Heart left ventricle (tissue), 16 donors: ENCODE data around the gene MYL1. TPM values are rescaled to one million over a fixed set of nuclear protein-coding genes. Genes with fewer than 3 reads are reported as not detected.

Source experiments
- ATAC-seq, 4 donors: fragments of 200-7000 bp; cut with Tn5 transposase; one replicate each; pipeline ENCODE4 v1.9.1; 2020 to 2022; ENCODE audit warnings: moderate library complexity in 4 of 4, mild to moderate bottlenecking in 3 of 4, moderate number of reproducible peaks in 1 of 4
- DNase-seq, 5 donors: peaks; one replicate each; pipeline ENCODE4 v3.0.0-alpha.2; 2020
- H3K27ac ChIP-seq, 12 donors: fragments of 200-600 bp; sonication (generic) in 4 of 12; one replicate each; pipeline versions ENCODE4 v1.5.0 to v1.8.0; 2016 to 2022; ENCODE audit warnings: mild to moderate bottlenecking in 2 of 12
- H3K27me3 ChIP-seq, 9 donors: fragments of 200-600 bp; sonication (generic) in 2 of 9; one replicate each; pipeline versions ENCODE4 v1.5.1 to v1.8.0; 2016 to 2022; ENCODE audit warnings: mild to moderate bottlenecking in 3 of 9
- H3K36me3 ChIP-seq, 9 donors: fragments of 200-600 bp; sonication (generic) in 2 of 9; one replicate each; pipeline versions ENCODE4 v1.5.0 to v1.8.0; 2018 to 2022; ENCODE audit warnings: mild to moderate bottlenecking in 2 of 9
- H3K4me1 ChIP-seq, 12 donors: fragments of 200-600 bp; sonication (generic) in 4 of 12; one replicate each; pipeline versions ENCODE4 v1.5.0 to v1.8.0; 2016 to 2022; ENCODE audit warnings: mild to moderate bottlenecking in 3 of 12
- H3K4me3 ChIP-seq, 12 donors: fragments of 200-600 bp; sonication (generic) in 4 of 12; one replicate each; pipeline versions ENCODE4 v1.5.0 to v1.8.0; 2017 to 2022; ENCODE audit warnings: mild to moderate bottlenecking in 9 of 12, moderate library complexity in 4 of 12
- H3K9me3 ChIP-seq, 12 donors: fragments of 200-600 bp; sonication (generic) in 4 of 12; one replicate each; pipeline versions ENCODE4 v1.5.0 to v1.8.0; 2016 to 2022; ENCODE audit warnings: mild to moderate bottlenecking in 1 of 12
- CTCF ChIP-seq, 12 donors: fragments of 200-600 bp; sonication (generic) in 4 of 12; IDR thresholded peaks; one replicate each; pipeline versions ENCODE4 v1.5.0 to v1.8.0; 2018 to 2022; ENCODE audit warnings: antibody characterized with exemption in 12 of 12, mild to moderate bottlenecking in 5 of 12
- POLR2A ChIP-seq, 2 donors: fragments of 450-650 bp; IDR thresholded peaks; one replicate each; pipeline ENCODE4 v1.6.1; 2017; ENCODE audit warnings: antibody characterized with exemption in 2 of 2, mild to moderate bottlenecking in 2 of 2, moderate library complexity in 2 of 2
- WGBS, 4 donors: extraction: QIAGEN DNeasy Blood & Tissue Kit in 2 of 4; methylation state at CpG; one replicate each; pipeline versions ENCODE4 v1.1.5 to v1.1.7; 2013 to 2018; 5-methylcytosine and 5-hydroxymethylcytosine counted together
- intact Hi-C, 10 donors: fragments of 100-400 bp; cut with DNase I; formaldehyde crosslinking; loops; one replicate each; pipeline versions ENCODE4 v1.11.1 to v1.14.2; 2022
- polyA plus RNA-seq, 2 donors: library from polyadenylated mRNA; stranded (reverse); fragments of 200-250 nt; gene quantifications; one replicate each; pipeline ENCODE4 v1.2.3, GENCODE V29; 2013
- total RNA-seq, 9 donors: library from RNA; depleted of rRNA in 2 of 9; stranded (reverse); fragments of >200 nt in 2 of 9; fragmentation: NEBNext Ultra II Directional in 3 of 9; extraction: Animal tissue kit (Norgen Biotek cat#: 25700) in 3 of 9; gene quantifications; one replicate each; pipeline versions ENCODE4 v1.1.0 to v1.2.4, GENCODE V29; 2016 to 2023
- donor health status: ischemic (EF 13 %, LVEDD 7.1; RV severe dilation, severe dysfunction).
- donor health status: healthy with polysubstance abuse.
- donor health status: DM: no; HTN: yes; CAD: no.
- donor health status: DM: no; HTN: no; CAD: no.
- donor health status: ischemic (EF 25% LVEDD 6.9; RV normal size, moderate dysfunction).
- donor health status: ischemic (EF 25% LVEDD 5.7; RV mildly dilated, moderate dysfunction).
- donor health status: healthy.
- donor health status: DM: yes; HTN: yes; CAD: no.
- donor health status: ischemic (EF 35%, LVEDD 5.7; RV mildly dilated, moderate dysfunction).
- donor health status: nonischemic (EF 11% LVEDD 7.7; RV severe dilation, severe dysfunction).
- donor health status: DM: yes; HTN: yes; CAD: no.
- donor health status: PGD.
- donor health status: ischemic (EF 29% LVEDD 5.4; RV normal size, mild dysfunction).
- donor health status: nonischemic (EF 23%, LVEDD 6.1; RV moderate dilation, normal function).

MYL1 gene
- total and polyA plus RNA-seq, 11 donors, result 0.08 to 6.1 (median 1.2) TPM; not detected in 5

DNA sequence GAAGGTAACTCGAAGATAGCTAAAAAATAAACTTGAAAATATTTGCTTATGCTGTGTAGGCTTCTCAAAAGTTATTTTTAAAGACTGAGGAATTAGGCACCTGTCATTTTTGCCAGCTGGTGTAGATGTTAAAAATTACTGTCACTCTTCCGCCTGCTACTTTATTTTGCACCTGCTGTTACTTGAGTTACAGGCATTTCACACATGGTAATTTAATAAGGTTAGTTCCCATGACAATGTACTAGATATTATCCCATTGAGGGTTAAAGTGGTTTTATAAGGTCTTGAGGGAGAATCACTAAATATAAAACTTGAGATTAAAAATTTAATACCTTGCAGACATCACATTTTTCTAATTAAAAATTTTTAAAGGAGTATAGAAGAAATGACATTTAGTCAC lies 26.6 kb downstream of the MYL1 start:
- Histone ChIP-seq H3K27me3 (no peaks in the 10 kb centered on the region), H3K4me3 (no peak overlapping the region), H3K4me1 (no peaks in the 10 kb centered on the region), H3K9me3 (peaks cover 0 to 10% (median 0%) of the 10 kb centered on the region in 12 donors), H3K36me3 (no peaks in the 10 kb centered on the region), H3K27ac (no peak overlapping the region)
- 66 to 75% (median 70%) methylated on average over 2 of the region's 2 CpGs for WGBS, 4 donors
- DNase-seq (no peak), ATAC-seq (no peak)
- TF ChIP-seq CTCF (IDR thresholded peaks at IDR 0.05) (no peak), POLR2A (IDR thresholded peaks at IDR 0.05) (no peak)
- intact Hi-C loops, result no loop called here

- Histone ChIP-seq H3K9me3 (peaks cover 0 to 18% (median 0%) of the 10 kb centered on the region in 12 donors), H3K4me3 (no peak overlapping the region), H3K27me3 (no peaks in the 10 kb centered on the region), H3K27ac (no peak overlapping the region), H3K4me1 (no peaks in the 10 kb centered on the region), H3K36me3 (no peaks in the 10 kb centered on the region)
- no peak for TF ChIP-seq POLR2A (IDR thresholded peaks at IDR 0.05)
- no peak for TF ChIP-seq CTCF (IDR thresholded peaks at IDR 0.05)
- ATAC-seq (no peak), DNase-seq (no peak)
- intact Hi-C loops, result no loop called here
These were observed 27.7 kb downstream of the MYL1 start for GRCh38 chr2:210287301-210287700.

GRCh38 chr2:210286123-210286680 lies 28.8 kb downstream of the MYL1 start:
- TF ChIP-seq CTCF (IDR thresholded peaks at IDR 0.05) (no peak), POLR2A (IDR thresholded peaks at IDR 0.05) (no peak)
- ATAC-seq, result no peak
- no peaks in the 10 kb centered on the region for H3K36me3 ChIP-seq
- H3K4me1 ChIP-seq, result no peaks in the 10 kb centered on the region
- intact Hi-C loops, result no loop called here
- H3K4me3 ChIP-seq, result no peak overlapping the region
- H3K9me3 ChIP-seq, result peaks cover 0 to 19% (median 0%) of the 10 kb centered on the region in 12 donors
- no peak overlapping the region for H3K27ac ChIP-seq
- H3K27me3 ChIP-seq, result no peaks in the 10 kb centered on the region
- DNase-seq, result no peak

DNA sequence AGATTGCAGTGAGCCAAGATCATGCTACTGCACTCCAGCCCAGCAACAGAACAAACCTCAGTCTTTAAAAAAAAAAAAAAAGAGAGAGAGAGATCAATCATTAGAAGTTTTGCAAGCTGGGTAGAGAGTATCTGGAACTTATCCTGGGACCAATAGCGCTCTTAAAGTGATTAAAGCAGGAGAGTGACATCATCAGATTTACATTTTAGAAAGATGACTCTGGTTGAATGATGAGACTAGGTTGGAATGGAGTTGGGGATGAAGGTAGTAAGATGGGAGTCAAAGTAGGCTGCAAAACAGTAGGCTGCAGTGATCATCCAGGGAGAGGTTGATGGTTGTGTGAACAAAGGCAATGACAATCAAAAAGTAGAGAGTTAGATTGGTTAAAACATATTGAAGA lies 37.8 kb downstream of the MYL1 start:
- peaks cover 0 to 3% (median 0%) of the 10 kb centered on the region in 12 donors for H3K9me3 ChIP-seq
- 76 to 88% (median 85%) methylated on average over 1 of the region's 1 CpG for WGBS, 4 donors
- DNase-seq (no peak), ATAC-seq (no peak)
- no peaks in the 10 kb centered on the region for H3K36me3 ChIP-seq
- TF ChIP-seq POLR2A (IDR thresholded peaks at IDR 0.05) (no peak), CTCF (IDR thresholded peaks at IDR 0.05) (no peak)
- H3K27me3 ChIP-seq, result no peaks in the 10 kb centered on the region
- no peak overlapping the region for H3K27ac ChIP-seq
- no peak overlapping the region for H3K4me3 ChIP-seq
- no peaks in the 10 kb centered on the region for H3K4me1 ChIP-seq
- intact Hi-C loops, result no loop called here
